HG03039 (cell line): ENCODE data around the gene ARHGAP24.
"Not testable (repeated sequence)": the region's sequence is repeated elsewhere in the genome, so short reads cannot be mapped to it uniquely, and the experiment has no call there.

Experiments used
- ATAC-seq: cut with Tn5 transposase; IDR thresholded peaks from one replicate; pipeline ENCODE4 v1.9.1; 2021; ENCODE audit warnings: mild to moderate bottlenecking, moderate library complexity; ENCODE audit not compliant: unreplicated experiment

The ARHGAP24 gene

GRCh38 chr4:85889314-85889713, 414.4 kb downstream of the ARHGAP24 start:
- no peak for ATAC-seq

GRCh38 chr4:85895755-85896154, 420.8 kb downstream of the ARHGAP24 start:
- ATAC-seq = no peak

DNA sequence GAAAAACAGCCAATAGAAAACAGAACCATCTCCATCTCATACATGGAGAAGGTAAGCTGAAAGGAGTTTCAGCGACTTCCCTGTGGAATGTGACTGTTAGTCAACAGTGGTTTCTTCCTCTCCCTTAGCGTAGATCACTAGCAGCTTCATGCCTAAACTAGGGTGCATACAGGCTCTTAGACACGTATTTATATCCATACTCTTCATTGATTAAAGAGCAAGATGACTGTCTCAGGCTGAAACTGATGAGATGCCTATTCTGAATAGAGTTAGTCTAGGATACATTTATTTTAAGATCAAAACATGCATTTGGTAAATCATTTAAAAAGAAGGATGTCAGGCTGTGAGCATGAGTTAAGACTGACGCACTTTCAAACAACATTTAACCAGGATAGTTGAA, 423.3 kb downstream of the ARHGAP24 start:
- ATAC-seq = no peak

- ATAC-seq = no peak
These were observed 426.6 kb downstream of the ARHGAP24 start for GRCh38 chr4:85901500-85901899.

- ATAC-seq = not testable (repeated sequence)
These were observed 427.7 kb downstream of the ARHGAP24 start for GRCh38 chr4:85902647-85903046.

- ATAC-seq = no peak
These were observed 430.8 kb downstream of the ARHGAP24 start for GRCh38 chr4:85905761-85906160.

DNA sequence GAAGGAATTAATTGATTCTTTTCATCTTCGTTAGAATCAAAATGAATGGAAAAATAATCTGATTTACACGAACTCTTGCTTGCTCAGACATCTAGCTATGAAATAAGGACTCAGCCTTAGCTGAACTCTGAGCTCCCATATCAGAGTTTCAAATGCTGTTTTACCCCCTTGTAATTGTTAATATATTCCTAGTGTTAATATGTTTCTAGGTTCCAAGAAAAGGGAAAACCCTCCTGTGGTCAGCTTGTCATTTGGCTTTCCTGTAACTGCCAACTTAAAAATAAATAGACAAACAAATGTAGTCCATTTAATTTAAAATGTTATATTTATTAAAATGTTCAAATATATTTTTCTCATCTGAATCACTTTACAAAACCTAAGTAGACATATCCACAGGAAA, 432.1 kb downstream of the ARHGAP24 start:
- ATAC-seq = no peak

DNA sequence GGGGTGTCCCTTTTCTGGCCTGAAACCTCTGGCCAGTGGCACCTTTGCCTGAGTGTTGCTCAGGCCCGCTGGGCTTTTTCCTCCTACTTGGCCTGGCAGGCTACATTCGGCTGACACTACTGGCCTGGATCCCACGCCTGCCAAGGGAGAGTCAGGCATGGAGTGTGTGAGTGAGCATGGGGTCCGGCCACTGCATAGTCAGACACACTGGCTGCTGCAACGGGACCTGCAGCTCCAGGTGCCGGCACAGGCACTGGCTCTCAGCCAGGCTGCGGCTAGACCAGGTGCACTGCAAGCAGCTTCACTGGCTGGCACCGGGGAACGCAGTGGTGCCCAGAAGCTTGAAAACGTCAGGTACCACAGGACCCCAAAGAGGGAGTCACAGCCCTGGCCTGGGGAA, 434.9 kb downstream of the ARHGAP24 start:
- ATAC-seq = no peak

GRCh38 chr4:85910985-85911384, 436.0 kb downstream of the ARHGAP24 start:
- no peak for ATAC-seq

DNA sequence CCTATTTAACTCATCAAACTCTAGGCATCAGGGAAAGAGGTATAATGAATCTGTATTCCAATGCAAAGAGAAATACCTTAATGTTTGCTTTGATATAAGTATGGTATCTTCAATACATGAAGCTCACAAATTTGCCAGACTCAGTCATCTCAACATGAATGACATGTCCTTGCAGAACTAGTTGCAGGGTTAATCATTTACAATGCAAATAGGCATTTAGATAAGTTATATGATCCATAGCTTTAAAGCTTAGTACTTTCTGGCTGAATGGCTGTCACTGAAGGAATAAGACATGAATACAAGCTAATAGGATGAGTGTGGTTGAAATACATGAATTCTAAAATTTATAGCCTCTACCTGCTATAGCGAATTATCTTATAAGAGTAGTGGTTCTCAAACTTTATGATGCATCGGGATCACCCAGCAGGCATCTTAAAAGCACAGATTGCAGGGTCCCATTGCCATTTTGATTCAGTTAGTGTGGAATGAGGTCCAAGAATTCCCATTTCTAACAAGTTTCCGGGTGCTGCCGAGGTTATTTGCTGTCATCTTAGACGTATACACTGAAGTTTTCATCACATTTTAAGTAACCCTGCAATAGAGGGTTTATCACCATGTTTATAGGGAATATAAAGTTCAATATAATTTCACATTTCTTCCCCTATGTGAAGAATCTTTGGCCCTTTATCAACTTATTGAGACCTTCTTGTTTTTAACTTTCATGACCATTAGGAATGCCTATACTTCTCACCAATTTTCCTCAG, 439.2 kb downstream of the ARHGAP24 start:
- no peak for ATAC-seq

- not testable (repeated sequence) for ATAC-seq
These were observed 440.6 kb downstream of the ARHGAP24 start for GRCh38 chr4:85915570-85915969.

DNA sequence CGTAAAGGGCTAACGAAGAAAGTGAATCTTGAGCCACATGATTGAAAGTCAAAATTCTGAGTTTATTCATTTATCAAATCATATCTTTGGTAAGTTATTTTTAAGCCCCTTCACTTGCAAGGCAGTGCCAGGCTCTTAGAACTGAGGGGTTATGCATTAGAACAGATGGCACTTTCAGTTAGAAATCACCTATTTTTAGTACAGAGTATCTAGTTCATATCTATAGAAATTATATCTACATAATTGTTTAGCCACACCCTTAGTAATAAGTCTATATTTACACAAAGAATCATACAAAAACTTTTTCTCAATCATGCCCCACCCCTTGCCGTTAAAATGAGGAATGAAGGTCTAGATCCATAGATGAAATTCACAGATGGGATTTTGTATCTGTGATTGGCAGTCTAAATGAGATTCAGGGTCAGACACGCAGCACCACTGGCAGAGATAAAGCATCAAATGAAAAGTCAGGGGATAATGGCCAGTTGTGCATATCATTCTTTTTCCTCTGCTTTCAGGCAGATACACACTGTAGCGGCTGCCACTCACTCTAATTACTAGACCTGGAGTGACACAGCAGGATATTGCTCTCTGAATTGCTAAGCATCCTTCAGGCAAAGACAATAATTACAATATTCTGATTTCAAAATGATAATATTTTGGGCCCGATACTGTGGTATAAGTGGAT, 444.4 kb downstream of the ARHGAP24 start:
- ATAC-seq = no peak

- ATAC-seq = no peak
These were observed 450.1 kb downstream of the ARHGAP24 start for GRCh38 chr4:85925071-85925470.

DNA sequence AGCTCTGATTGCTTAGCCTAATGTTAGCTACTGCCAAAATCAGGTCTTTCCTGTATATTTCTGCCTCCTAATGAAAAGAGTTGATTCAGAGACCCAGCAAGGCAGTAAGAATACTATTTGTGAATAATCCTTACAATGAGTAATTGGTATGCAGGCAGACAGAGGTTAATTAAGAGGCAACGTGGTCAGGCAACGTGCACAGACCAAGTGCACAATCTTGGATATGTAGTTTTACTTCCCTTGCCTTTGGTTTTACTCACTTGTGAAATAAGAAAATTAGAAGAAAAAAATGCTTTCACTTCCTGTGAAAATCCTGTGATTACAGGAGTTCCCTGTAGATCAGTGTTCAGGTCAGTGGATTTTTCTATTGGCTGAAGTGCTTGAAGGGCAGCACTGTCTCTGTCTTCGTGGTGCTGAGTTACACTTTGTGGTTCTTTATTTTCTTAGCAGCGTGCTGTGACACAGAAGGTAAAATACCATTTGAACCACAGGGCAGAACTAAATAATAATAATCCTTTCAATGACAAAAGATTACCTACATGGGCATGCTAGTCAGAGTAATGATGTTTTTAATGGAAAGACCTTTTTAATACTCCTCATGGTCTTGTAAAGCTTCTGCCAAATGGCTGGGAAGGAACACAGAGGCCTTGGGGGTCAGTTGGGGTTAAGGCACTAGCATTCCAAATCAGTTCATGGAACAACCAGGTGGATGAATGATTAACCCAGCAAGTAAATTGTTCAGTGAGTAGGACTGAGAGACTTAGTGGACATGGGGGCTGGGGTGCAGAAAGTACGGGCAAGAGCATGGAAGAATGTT, 454.0 kb downstream of the ARHGAP24 start:
- ATAC-seq = no peak

DNA sequence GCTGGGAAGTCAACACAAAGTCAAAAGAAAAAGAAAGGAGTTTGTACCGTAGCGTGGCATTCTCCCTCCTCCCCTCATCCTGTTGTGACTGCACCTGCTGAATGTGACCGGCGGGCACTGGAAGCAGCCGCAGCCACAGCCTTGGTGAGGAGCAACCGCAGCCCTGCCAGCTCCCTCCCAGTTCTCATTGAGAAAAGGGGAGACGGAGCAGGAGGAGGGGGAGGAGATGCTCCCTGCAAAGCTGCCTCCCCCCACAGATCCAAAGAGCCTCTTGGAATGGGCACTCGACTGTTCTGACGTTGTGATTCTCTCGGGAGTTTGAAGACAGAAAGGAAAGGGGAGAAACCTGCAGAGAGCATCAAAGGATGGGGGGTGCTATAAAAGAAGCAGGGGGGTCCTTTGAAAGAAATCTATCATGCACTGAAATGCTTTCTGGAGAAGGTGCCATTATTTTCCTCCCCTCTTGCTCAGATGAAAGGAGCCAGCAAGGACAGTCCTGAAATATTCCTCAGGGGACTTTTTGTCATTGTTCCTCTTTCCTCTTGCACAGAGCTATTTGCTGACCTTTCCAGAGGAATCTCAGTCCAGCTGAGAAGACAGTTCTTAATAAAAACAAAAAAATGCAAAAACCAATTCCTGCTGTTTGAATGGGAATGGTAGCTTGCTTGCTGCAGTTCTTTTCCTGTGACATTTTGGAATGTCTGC, 455.2 kb downstream of the ARHGAP24 start:
- ATAC-seq = no peak

GRCh38 chr4:85932500-85933290, 457.7 kb downstream of the ARHGAP24 start:
- ATAC-seq = no peak

- no peak for ATAC-seq
These were observed 458.3 kb downstream of the ARHGAP24 start for GRCh38 chr4:85933291-85933640.

DNA sequence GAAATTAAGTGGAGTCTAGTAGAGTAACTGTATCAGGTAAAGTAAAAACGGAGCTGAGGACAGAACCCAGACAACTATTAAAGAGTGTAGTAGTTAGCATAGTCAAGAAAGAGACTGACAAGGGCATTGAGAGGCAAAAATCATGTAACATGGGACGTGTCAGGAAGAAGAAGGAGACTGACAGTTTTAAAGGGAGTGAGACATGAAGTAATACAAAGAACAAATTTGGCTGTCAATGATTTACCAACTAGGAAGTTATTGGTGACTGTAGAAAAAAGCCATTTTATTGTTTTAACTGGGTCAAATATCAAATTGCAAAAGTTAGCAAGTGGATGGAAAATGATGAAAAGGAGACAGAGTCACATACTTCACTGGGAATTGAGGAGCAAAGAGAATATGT, 462.6 kb downstream of the ARHGAP24 start:
- ATAC-seq = no peak

DNA sequence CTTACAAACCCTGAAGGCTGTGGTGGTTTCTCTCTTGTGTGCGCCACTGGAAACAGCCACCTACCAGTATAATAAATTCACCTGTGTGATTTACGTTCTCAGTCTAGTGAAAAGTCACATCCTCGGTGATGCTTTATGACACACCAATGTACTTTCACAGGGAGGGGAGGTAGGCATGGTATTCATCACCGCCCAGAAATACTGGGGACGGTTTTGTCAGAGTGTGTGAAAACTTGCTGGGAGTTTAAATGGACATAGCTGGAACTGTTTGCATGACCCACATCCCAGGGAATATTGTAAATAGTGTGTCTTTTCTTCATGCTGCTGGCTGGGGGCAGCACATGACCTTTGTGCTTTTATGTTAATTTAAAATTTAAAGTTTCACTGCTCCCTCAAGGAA, 463.1 kb downstream of the ARHGAP24 start:
- ATAC-seq = no peak

- ATAC-seq = no peak
These were observed 464.0 kb downstream of the ARHGAP24 start for GRCh38 chr4:85938902-85939301.
